Sigmoid colon (tissue), 7 donors: ENCODE results near the gene ATF1. TPM values are rescaled to one million over a fixed set of nuclear protein-coding genes. Genes with fewer than 3 reads are reported as not detected.

Experiments
- DNase-seq: peaks from one replicate; pipeline ENCODE4 v3.0.0-alpha.2; 2019
- H3K27ac ChIP-seq, 4 donors: fragments of 200-600 bp; sonication (generic); one replicate each; pipeline ENCODE4 v1.5.1; 2016 to 2019; ENCODE audit warnings: mild to moderate bottlenecking in 1 of 4
- H3K27me3 ChIP-seq, 3 donors: fragments of 200-600 bp; sonication (generic); one replicate each; pipeline ENCODE4 v1.5.1; 2019; ENCODE audit warnings: mild to moderate bottlenecking in 1 of 3
- H3K36me3 ChIP-seq, 4 donors: fragments of 200-600 bp; sonication (generic); one replicate each; pipeline ENCODE4 v1.5.1; 2016 to 2019
- H3K4me1 ChIP-seq, 4 donors: fragments of 200-600 bp; sonication (generic); one replicate each; pipeline ENCODE4 v1.5.1; 2017 to 2019
- H3K4me3 ChIP-seq, 4 donors: fragments of 200-600 bp; sonication (generic); one replicate each; pipeline ENCODE4 v1.5.1; 2017 to 2019; ENCODE audit warnings: mild to moderate bottlenecking in 2 of 4, moderate library complexity in 1 of 4
- H3K9me3 ChIP-seq, 4 donors: fragments of 200-600 bp in 3 of 4; sonication (generic) in 3 of 4; one replicate each; pipeline versions ENCODE4 v1.5.1 to v1.6.1; 2013 to 2019
- EP300 ChIP-seq, 4 donors: sonication (generic); formaldehyde crosslinking; IDR thresholded peaks; one replicate each; pipeline ENCODE4 v1.6.1; 2017; ENCODE audit warnings: antibody characterized with exemption in 4 of 4
- POLR2A ChIP-seq, 2 donors: fragments of 450-650 bp; IDR thresholded peaks; one replicate each; pipeline ENCODE4 v1.6.1; 2016; ENCODE audit warnings: antibody characterized with exemption in 2 of 2, mild to moderate bottlenecking in 2 of 2, moderate library complexity in 2 of 2
- POLR2AphosphoS5 ChIP-seq, 4 donors: sonication (generic); formaldehyde crosslinking; IDR thresholded peaks; one replicate each; pipeline ENCODE4 v1.6.1; 2017; ENCODE audit warnings: antibody characterized with exemption in 4 of 4
- WGBS, 2 donors: extraction: QIAGEN DNeasy Blood & Tissue Kit; methylation state at CpG; one replicate each; pipeline ENCODE4 v1.1.7; 2013; 5-methylcytosine and 5-hydroxymethylcytosine counted together
- intact Hi-C: fragments of 100-400 bp; cut with DNase I; formaldehyde crosslinking; loops from one replicate; pipeline ENCODE4 v1.15.1; 2023
- polyA plus RNA-seq, 3 donors: library from polyadenylated mRNA; stranded (reverse); fragments of 200-250 nt; gene quantifications; one replicate each; pipeline ENCODE4 v1.2.3, GENCODE V29; 2013
- total RNA-seq, 4 donors: library from RNA; depleted of rRNA; stranded (reverse); fragments of >200 nt; gene quantifications; one replicate each; pipeline ENCODE4 v1.1.0, GENCODE V29; 2016
- TF ChIP-seq, protein P1 (sequence below), 4 experiments: fragments of 450-650 bp in 3 of 4; fragments of 200-600 bp in 1 of 4; IDR thresholded peaks; one replicate each; pipeline ENCODE4 v1.5.1; 2016 to 2019; ENCODE audit warnings: antibody characterized with exemption in 4 of 4, mild to moderate bottlenecking in 3 of 4, moderate library complexity in 2 of 4
- donor health status: healthy with polysubstance abuse.
- donor health status: Bipolar disorder and iron deficiency.
- donor health status: healthy.

Gene ATF1
- total and polyA plus RNA-seq, 7 donors = 12.6 to 27.6 (median 22.8) TPM

DNA sequence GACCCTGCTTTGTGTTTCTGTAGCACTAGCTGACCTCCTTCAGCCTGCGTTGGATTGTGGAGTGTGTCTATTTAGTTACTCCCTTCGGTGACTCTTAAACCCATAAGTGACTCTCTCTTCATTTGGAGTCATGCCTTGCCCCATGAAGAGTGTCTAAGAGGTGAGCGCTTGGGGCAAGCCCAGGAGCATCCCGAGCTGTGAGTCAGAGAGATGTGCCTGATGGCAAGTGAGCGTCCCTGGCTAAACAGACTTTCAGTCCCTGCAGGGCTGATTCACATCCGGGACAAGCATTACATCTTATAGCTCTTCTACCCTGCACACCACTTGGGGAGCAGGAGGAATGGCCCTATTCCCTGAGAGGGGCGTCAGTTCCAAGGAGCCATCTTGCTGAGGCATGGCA, 24.3 kb upstream of the ATF1 start:
- no peak overlapping the region for H3K4me3 ChIP-seq
- TF ChIP-seq POLR2AphosphoS5 (IDR thresholded peaks at IDR 0.05) = no peak
- DNase-seq = no peak
- 96 to 97% methylated on average over 7 of the region's 7 CpGs for WGBS, 2 donors
- intact Hi-C loops = loop anchor here (10.0 kb wide), 1 partner anchor 235 kb away; the partner anchor contains the start of gene DIP2B
- H3K27ac ChIP-seq = no peak overlapping the region
- no peaks in the 10 kb centered on the region for H3K27me3 ChIP-seq
- H3K4me1 ChIP-seq = no peaks in the 10 kb centered on the region
- no peaks in the 10 kb centered on the region for H3K9me3 ChIP-seq
- peaks cover 21 to 100% (median 48%) of the 10 kb centered on the region in 4 donors for H3K36me3 ChIP-seq

DNA sequence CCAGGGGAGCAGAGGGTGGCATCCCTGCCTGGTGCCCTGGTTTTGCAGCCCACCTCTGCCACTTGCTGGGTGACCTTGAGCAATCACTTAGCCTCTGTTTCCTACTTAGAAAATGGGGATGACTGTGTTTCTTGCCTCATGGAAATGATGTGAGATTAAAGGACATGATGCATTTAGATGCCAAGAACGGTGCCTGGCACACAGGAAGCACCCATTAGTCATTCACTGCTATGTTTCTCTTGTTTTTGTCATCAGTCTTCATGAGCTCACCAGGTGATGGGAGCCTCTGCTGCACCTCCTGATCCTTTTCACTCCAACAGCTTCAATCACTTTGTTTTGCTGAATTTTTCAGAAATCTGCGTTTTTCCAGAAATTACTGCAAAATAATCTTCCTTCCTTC, 23.6 kb upstream of the ATF1 start:
- TF ChIP-seq EP300 (IDR thresholded peaks at IDR 0.05) (no peak), POLR2A (IDR thresholded peaks at IDR 0.05) (no peak), POLR2AphosphoS5 (IDR thresholded peaks at IDR 0.05) (no peak)
- TF ChIP-seq, protein P1, sequence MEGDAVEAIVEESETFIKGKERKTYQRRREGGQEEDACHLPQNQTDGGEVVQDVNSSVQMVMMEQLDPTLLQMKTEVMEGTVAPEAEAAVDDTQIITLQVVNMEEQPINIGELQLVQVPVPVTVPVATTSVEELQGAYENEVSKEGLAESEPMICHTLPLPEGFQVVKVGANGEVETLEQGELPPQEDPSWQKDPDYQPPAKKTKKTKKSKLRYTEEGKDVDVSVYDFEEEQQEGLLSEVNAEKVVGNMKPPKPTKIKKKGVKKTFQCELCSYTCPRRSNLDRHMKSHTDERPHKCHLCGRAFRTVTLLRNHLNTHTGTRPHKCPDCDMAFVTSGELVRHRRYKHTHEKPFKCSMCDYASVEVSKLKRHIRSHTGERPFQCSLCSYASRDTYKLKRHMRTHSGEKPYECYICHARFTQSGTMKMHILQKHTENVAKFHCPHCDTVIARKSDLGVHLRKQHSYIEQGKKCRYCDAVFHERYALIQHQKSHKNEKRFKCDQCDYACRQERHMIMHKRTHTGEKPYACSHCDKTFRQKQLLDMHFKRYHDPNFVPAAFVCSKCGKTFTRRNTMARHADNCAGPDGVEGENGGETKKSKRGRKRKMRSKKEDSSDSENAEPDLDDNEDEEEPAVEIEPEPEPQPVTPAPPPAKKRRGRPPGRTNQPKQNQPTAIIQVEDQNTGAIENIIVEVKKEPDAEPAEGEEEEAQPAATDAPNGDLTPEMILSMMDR (IDR thresholded peaks at IDR 0.05) = no peak
- 92 to 94% methylated on average over 2 of the region's 2 CpGs for WGBS, 2 donors
- peaks cover 21 to 100% (median 55%) of the 10 kb centered on the region in 4 donors for H3K36me3 ChIP-seq
- H3K9me3 ChIP-seq = no peaks in the 10 kb centered on the region
- no peak overlapping the region for H3K27ac ChIP-seq
- intact Hi-C loops = no loop called here
- H3K4me1 ChIP-seq = no peaks in the 10 kb centered on the region
- H3K27me3 ChIP-seq = no peaks in the 10 kb centered on the region
- no peak overlapping the region for H3K4me3 ChIP-seq
- no peak for DNase-seq

DNA sequence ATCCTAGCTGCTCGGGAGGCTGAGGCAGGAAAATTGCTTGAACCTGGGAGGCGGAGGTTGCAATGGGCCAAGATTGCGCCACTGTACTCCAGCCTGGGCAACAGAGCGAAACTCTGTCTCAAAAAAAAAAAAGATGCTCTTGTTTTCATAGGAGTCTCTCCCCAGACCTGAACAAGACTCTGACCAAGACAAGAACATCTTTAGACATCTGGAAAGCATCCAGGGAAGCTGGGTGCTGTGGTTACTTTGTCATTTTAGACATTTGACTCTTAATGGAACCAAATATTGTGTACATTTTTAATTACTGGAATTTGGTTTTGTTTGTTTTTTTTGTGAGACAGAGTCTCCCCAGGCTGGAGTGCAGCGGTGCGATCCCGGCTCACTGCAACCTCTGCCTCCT, 21.1 kb upstream of the ATF1 start:
- no peak for TF ChIP-seq POLR2AphosphoS5 (IDR thresholded peaks at IDR 0.05)
- Histone ChIP-seq H3K36me3 (peaks cover 21 to 98% (median 45%) of the 10 kb centered on the region in 4 donors), H3K9me3 (no peaks in the 10 kb centered on the region), H3K4me3 (no peak overlapping the region), H3K27ac (no peak overlapping the region), H3K4me1 (no peaks in the 10 kb centered on the region), H3K27me3 (no peaks in the 10 kb centered on the region)
- 96 to 98% methylated on average over 7 of the region's 7 CpGs for WGBS, 2 donors
- intact Hi-C loops = no loop called here
- no peak for DNase-seq

DNA sequence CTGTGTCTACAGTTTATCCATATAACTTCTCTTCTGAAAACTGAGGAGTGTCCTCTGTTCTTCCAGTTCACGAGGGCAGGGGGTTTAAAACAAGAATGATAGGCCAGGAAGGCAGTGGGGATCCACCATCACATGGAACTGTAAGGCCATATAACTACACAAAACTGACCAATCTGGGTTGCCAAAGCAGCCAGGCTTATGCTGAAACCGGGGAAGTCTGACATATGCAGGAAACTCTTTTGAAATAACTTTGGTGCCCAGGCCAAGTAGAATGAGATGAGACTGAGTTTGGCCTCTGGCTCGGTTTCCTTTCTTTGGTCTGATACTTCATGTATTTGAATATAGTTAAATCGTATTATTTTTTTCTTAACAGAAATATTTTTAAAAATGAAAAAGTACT, 18.0 kb upstream of the ATF1 start:
- intact Hi-C loops = no loop called here
- Histone ChIP-seq H3K27me3 (no peaks in the 10 kb centered on the region), H3K36me3 (peaks cover 10 to 71% (median 17%) of the 10 kb centered on the region in 4 donors), H3K9me3 (no peaks in the 10 kb centered on the region), H3K27ac (no peak overlapping the region), H3K4me1 (no peaks in the 10 kb centered on the region), H3K4me3 (no peak overlapping the region)
- DNase-seq = no peak
- WGBS, 2 donors = 86 to 88% methylated on average over 4 of the region's 4 CpGs
- no peak for TF ChIP-seq POLR2AphosphoS5 (IDR thresholded peaks at IDR 0.05)
- TF ChIP-seq POLR2A (IDR thresholded peaks at IDR 0.05) = no peak
- TF ChIP-seq, protein P1 (IDR thresholded peaks at IDR 0.05) = no peak
- no peak for TF ChIP-seq EP300 (IDR thresholded peaks at IDR 0.05)

DNA sequence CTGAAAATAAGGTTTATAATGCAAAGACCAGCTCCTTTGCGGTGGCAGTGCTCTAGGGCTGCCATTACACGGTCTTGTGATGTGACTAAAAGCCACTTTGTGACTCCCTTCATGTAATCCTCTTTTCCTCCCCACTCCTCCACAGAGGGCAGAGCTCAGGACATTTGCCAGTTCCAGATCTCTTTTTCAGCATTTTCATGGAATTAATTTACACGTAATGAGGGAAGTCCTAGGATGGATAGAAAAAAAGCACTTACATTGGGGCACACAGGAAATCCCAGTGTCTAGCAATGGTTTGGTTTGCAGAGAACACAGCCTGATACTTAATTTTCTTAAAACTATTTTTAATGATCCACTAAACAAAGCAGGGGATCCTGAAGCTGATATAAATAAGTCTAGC, 17.5 kb upstream of the ATF1 start:
- Histone ChIP-seq H3K36me3 (peaks cover 4 to 65% (median 15%) of the 10 kb centered on the region in 4 donors), H3K27ac (no peak overlapping the region)

More for the DNA sequence above, 17.5 kb upstream of the ATF1 start:
- no peak for DNase-seq
- no peak overlapping the region for H3K4me3 ChIP-seq
- WGBS, 2 donors = 90 to 94% methylated on average over 3 of the region's 3 CpGs
- intact Hi-C loops = no loop called here
- no peaks in the 10 kb centered on the region for H3K4me1 ChIP-seq
- TF ChIP-seq EP300 (IDR thresholded peaks at IDR 0.05) (no peak), POLR2AphosphoS5 (IDR thresholded peaks at IDR 0.05) (no peak), POLR2A (IDR thresholded peaks at IDR 0.05) (no peak)
- TF ChIP-seq, protein P1 (IDR thresholded peaks at IDR 0.05) = no peak
- H3K27me3 ChIP-seq = no peaks in the 10 kb centered on the region
- H3K9me3 ChIP-seq = no peaks in the 10 kb centered on the region
